ENCODE data around the gene PRKAG2.
A peak's percentile ranks its signal among the peaks of the same experiment; 100 is the strongest.
"Not testable (repeated sequence)": the region's sequence is repeated elsewhere in the genome, so short reads cannot be mapped to it uniquely, and the experiment has no call there.

PRKAG2 gene

DNA sequence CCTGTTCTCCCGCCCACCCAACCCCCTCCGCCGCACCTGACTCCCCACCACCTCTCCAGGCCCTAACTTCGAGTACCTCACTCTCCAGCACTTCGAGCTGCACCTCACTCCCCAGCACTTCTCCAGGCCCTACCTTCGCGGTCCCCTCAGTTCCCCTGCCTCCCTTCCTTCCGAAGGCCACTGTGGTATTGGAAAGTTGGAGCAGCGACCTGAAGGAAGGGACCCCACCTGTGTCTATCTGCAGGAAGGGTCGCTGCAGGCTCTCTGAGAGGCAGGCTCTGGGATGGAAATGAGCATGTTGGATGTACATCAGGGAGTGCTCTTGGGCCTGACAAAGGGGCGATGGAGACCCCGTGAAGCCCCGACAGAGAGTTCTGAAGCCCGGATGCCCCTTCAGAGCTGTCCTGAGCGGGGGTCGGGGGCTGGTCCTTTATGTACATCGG lies 122.2 kb downstream of the PRKAG2 start:
- DNase-seq (ENCODE audit: low read depth), result no peak

DNA sequence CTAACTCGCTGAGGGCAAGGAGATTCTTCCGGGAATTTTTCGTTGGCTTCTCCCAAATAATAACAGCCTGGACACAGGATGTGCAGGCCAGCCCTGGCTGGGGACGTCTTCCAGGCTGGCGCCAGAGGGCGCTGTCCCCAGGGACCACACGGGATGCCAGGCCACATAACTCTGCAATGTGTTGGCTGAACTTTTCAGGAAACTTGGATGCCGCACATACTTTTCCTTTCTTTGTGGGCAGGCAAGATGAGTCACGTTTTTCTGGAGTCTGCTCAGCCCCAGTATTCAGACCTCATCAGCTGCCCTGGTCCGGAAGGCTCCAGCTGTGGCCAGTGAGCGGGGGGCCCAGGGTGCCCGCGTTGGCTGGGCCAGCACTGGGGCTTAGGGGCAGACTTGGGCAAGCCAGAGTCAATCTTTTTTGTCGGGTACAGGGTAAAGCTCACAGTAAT lies 122.7 kb downstream of the PRKAG2 start:
- peak; percentile 96 for DNase-seq (ENCODE audit: low read depth)
- no peak overlapping the region for H3K4me3 ChIP-seq (ENCODE audit: low read length)
- TF ChIP-seq, protein P1, sequence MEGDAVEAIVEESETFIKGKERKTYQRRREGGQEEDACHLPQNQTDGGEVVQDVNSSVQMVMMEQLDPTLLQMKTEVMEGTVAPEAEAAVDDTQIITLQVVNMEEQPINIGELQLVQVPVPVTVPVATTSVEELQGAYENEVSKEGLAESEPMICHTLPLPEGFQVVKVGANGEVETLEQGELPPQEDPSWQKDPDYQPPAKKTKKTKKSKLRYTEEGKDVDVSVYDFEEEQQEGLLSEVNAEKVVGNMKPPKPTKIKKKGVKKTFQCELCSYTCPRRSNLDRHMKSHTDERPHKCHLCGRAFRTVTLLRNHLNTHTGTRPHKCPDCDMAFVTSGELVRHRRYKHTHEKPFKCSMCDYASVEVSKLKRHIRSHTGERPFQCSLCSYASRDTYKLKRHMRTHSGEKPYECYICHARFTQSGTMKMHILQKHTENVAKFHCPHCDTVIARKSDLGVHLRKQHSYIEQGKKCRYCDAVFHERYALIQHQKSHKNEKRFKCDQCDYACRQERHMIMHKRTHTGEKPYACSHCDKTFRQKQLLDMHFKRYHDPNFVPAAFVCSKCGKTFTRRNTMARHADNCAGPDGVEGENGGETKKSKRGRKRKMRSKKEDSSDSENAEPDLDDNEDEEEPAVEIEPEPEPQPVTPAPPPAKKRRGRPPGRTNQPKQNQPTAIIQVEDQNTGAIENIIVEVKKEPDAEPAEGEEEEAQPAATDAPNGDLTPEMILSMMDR (IDR thresholded peaks at IDR 0.05; ENCODE audit: insufficient read depth, low read depth, low read length, missing control alignments), result peak; percentile 99

More for the DNA sequence above, 122.2 kb downstream of the PRKAG2 start:
- TF ChIP-seq, protein P1 (IDR thresholded peaks at IDR 0.05; ENCODE audit: insufficient read depth, low read depth, low read length, missing control alignments), result no peak
- H3K4me3 ChIP-seq (ENCODE audit: low read length), result no peak overlapping the region

DNA sequence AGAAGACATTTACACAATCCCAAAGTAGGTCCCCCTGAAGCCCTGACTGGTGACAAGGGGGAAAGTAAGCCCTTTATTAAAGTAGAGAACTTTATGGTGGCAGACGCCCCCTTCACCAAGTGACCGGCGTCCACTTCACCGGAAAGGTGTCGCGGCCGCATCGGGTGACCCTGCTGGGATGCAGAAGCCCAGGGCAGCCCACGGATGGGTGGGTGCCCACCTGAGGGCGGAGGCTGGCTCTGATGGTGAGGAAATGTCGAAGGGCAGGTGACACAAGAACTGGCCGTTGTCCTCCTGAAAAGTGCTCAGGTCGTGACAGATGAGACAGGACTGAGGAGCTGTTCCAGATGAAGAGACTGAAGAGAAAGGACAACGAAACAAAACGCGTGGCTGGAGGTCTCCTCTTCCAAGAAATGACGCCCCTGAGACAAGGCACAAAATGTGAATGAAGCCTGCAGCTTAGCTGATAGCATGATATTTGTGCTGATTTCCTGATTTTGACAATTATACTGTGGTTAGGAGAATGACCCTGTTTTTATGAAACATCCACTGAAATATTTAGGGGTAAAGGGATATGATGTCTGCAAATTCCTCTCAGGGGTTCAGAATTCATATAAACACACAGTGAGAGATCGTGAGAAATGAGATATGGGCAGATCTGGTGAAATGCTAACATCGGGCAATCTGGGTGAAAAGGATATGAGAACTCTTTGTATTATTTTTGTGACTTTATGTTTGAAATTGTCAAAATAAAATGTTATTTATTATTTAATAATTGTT lies 123.9 kb downstream of the PRKAG2 start:
- TF ChIP-seq, protein P1 (IDR thresholded peaks at IDR 0.05; ENCODE audit: insufficient read depth, low read depth, low read length, missing control alignments), result no peak
- DNase-seq (ENCODE audit: low read depth), result no peak
- H3K4me3 ChIP-seq (ENCODE audit: low read length), result no peak overlapping the region

DNA sequence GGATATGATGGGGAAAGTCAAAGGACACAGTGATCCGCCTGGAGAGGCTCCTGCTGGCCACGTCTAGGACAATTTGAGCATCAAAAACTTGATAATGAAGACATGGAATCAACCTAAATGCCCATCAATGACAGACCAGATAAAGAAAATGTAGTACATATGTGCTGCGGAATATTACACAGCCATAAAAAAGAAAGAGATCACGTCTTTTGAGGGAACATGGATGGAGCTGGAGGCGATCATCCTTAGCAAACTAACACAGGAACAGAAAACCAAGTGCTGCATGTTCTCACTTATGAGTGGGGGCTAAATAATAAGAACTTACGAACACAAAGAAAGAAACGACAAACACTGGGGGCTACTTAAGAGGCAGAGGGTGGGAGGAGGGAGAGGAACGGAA lies 124.9 kb downstream of the PRKAG2 start:
- no peak for DNase-seq (ENCODE audit: low read depth)
- H3K4me3 ChIP-seq (ENCODE audit: low read length), result no peak overlapping the region
- TF ChIP-seq, protein P1 (IDR thresholded peaks at IDR 0.05; ENCODE audit: insufficient read depth, low read depth, low read length, missing control alignments), result no peak

DNA sequence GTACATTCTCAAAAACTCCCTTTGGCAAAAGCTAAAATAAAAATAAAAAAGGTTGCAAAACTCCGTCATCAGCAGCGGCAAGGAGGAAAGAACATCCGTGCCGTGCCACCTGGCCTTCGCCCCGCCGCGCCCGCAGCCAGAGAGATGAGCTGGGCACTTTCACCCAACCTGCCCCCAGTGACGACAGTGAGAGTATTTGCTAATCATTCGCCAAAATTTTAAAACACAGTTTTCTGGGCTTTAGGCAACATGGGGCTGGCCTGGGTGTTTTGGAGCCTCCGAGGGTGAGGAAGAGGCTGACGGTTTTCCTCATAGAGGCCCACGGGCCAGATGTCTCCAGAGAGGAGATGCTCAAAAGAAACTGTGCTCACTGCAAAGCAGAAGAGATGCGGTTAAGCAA lies 128.2 kb downstream of the PRKAG2 start:
- DNase-seq (ENCODE audit: low read depth), result no peak
- no peak overlapping the region for H3K4me3 ChIP-seq (ENCODE audit: low read length)
- TF ChIP-seq, protein P1 (IDR thresholded peaks at IDR 0.05; ENCODE audit: insufficient read depth, low read depth, low read length, missing control alignments), result no peak

DNA sequence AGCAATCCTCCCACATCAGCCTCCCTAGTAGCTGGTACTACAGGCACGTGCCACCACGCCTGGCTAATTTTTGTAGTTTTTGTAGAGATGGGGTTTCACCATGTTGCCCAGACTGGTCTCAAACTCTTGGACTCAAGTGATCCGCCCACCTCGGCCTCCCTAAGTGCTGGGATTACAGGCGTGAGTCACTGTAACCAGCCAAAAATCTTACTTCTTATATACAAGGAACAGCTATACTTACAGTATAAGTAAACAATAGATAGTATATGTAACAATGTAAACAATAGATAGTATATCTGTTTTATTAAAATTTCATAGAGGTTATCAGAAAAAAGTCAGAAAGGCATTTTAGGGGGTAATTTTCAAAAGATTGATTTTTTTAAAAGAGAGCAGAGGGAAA lies 128.9 kb downstream of the PRKAG2 start:
- DNase-seq (ENCODE audit: low read depth); H3K4me3 ChIP-seq (ENCODE audit: low read length): not testable (repeated sequence)

DNA sequence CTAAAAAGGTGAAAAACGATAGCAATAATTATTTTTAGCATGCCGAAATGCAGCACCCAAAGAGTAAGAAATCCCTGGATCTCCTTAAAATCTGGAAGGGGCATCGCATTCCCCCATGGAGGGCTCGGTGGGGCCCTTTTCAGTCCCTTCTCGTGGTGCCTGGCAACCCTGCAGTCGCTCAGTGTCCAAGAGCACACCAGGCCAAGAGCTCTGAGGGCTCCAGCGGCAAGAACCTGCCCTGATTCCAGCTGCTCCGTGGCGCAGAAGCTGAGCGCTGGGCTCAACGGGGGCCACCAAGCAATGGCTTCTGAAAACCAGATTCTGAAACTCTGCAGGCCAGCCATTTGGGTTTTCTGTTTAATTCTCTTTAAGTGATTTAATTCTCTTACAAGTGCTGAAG lies 131.2 kb downstream of the PRKAG2 start:
- TF ChIP-seq, protein P1 (IDR thresholded peaks at IDR 0.05; ENCODE audit: insufficient read depth, low read depth, low read length, missing control alignments), result no peak
- no peak overlapping the region for H3K4me3 ChIP-seq (ENCODE audit: low read length)
- no peak for DNase-seq (ENCODE audit: low read depth)
